ENCODE measurements around the gene FAM20A. TPM values are rescaled to one million over a fixed set of nuclear protein-coding genes. Genes with fewer than 3 reads are reported as not detected.

Gene FAM20A
- total RNA-seq, 1 donor = 63.3 TPM

GRCh38 chr17:68612923-68613292 is 11.7 kb upstream of the FAM20A start:
- H3K36me3 ChIP-seq (ENCODE audit: insufficient read depth, low read length) = no peaks in the 10 kb centered on the region
- H4K20me1 ChIP-seq (ENCODE audit: insufficient read depth, low read length) = no peaks in the 10 kb centered on the region
- H3K4me1 ChIP-seq (ENCODE audit: insufficient read depth, low read length) = no peaks in the 10 kb centered on the region
- no peaks in the 10 kb centered on the region for H3K27me3 ChIP-seq (ENCODE audit: insufficient read depth, low read length)
- peaks cover 11% of the 10 kb centered on the region for H3K9me3 ChIP-seq (ENCODE audit: low read depth, low read length)
- DNase-seq (ENCODE audit: insufficient read length, low spot score, missing footprints) = no peak
- H3K4me2 ChIP-seq (ENCODE audit: insufficient read depth, low read length) = no peak overlapping the region
- H3K79me2 ChIP-seq (ENCODE audit: insufficient read depth, low read length) = no peaks in the 10 kb centered on the region
- no peak overlapping the region for H3K27ac ChIP-seq (ENCODE audit: low read depth, low read length)
- TF ChIP-seq, protein P1, sequence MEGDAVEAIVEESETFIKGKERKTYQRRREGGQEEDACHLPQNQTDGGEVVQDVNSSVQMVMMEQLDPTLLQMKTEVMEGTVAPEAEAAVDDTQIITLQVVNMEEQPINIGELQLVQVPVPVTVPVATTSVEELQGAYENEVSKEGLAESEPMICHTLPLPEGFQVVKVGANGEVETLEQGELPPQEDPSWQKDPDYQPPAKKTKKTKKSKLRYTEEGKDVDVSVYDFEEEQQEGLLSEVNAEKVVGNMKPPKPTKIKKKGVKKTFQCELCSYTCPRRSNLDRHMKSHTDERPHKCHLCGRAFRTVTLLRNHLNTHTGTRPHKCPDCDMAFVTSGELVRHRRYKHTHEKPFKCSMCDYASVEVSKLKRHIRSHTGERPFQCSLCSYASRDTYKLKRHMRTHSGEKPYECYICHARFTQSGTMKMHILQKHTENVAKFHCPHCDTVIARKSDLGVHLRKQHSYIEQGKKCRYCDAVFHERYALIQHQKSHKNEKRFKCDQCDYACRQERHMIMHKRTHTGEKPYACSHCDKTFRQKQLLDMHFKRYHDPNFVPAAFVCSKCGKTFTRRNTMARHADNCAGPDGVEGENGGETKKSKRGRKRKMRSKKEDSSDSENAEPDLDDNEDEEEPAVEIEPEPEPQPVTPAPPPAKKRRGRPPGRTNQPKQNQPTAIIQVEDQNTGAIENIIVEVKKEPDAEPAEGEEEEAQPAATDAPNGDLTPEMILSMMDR (IDR thresholded peaks at IDR 0.05; ENCODE audit: extremely low read depth, low read depth, low read length) = no peak
- no peak overlapping the region for H3K4me3 ChIP-seq (ENCODE audit: insufficient read depth, low read length)
- peak overlapping the region; percentile 27 for H2AFZ ChIP-seq (ENCODE audit: low read length)

GRCh38 chr17:68612209-68612922 is 11.2 kb upstream of the FAM20A start:
- no peak overlapping the region for H3K27ac ChIP-seq (ENCODE audit: low read depth, low read length)
- H3K79me2 ChIP-seq (ENCODE audit: insufficient read depth, low read length) = no peaks in the 10 kb centered on the region
- no peaks in the 10 kb centered on the region for H3K27me3 ChIP-seq (ENCODE audit: insufficient read depth, low read length)
- no peaks in the 10 kb centered on the region for H3K36me3 ChIP-seq (ENCODE audit: insufficient read depth, low read length)
- no peaks in the 10 kb centered on the region for H3K4me1 ChIP-seq (ENCODE audit: insufficient read depth, low read length)
- H4K20me1 ChIP-seq (ENCODE audit: insufficient read depth, low read length) = no peaks in the 10 kb centered on the region
- DNase-seq (ENCODE audit: insufficient read length, low spot score, missing footprints) = no peak
- H2AFZ ChIP-seq (ENCODE audit: low read length) = peak overlapping the region; percentile 27
- H3K4me3 ChIP-seq (ENCODE audit: insufficient read depth, low read length) = no peak overlapping the region
- H3K4me2 ChIP-seq (ENCODE audit: insufficient read depth, low read length) = no peak overlapping the region
- H3K9me3 ChIP-seq (ENCODE audit: low read depth, low read length) = peaks cover 11% of the 10 kb centered on the region
- TF ChIP-seq, protein P1 (IDR thresholded peaks at IDR 0.05; ENCODE audit: extremely low read depth, low read depth, low read length) = no peak

DNA sequence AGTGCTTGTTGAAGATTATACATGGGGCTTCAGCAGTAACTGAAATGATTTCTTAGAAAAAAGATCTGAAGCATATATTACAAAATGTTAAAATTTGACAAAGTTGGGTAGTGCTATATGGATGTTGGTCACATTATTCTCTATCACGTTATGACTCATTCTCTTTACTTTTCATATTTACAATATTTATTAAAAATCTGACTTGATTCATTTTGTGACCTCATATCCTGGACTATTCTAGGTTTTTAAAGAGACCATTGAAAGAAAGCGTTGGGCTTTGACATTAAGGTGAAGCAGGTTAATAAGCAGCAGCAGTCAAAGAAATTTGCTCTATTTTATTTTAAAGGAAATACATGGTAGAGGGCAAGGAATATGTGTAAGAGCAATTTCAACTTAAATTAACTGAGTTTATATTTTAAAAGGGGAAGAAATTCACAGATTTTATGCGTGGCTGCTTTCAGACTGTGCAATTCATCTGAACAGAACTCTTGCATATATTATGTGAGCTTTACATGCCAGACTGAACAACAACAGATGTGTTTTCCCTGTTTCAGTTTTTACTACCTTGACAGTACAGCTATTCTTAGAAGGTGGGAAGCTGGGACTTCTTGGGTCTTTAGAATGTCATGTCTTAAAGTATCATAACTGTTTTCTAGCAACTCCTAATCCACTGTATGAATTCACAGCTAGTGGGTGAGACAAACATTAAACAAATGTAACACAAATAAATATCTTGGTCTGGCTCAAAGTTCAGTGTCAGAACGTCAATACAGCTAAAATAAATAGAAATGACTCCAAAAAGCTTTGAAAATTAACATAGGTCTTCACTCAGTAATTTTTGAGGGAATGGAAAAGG is 10.4 kb upstream of the FAM20A start:
- Histone ChIP-seq H3K4me1 (ENCODE audit: insufficient read depth, low read length) (no peaks in the 10 kb centered on the region), H2AFZ (ENCODE audit: low read length) (no peak overlapping the region), H3K79me2 (ENCODE audit: insufficient read depth, low read length) (no peaks in the 10 kb centered on the region), H3K4me3 (ENCODE audit: insufficient read depth, low read length) (no peak overlapping the region), H3K36me3 (ENCODE audit: insufficient read depth, low read length) (no peaks in the 10 kb centered on the region), H3K27ac (ENCODE audit: low read depth, low read length) (no peak overlapping the region), H4K20me1 (ENCODE audit: insufficient read depth, low read length) (no peaks in the 10 kb centered on the region), H3K9me3 (ENCODE audit: low read depth, low read length) (peaks cover 11% of the 10 kb centered on the region), H3K4me2 (ENCODE audit: insufficient read depth, low read length) (no peak overlapping the region), H3K27me3 (ENCODE audit: insufficient read depth, low read length) (no peaks in the 10 kb centered on the region)
- TF ChIP-seq, protein P1 (IDR thresholded peaks at IDR 0.05; ENCODE audit: extremely low read depth, low read depth, low read length) = no peak
- DNase-seq (ENCODE audit: insufficient read length, low spot score, missing footprints) = no peak

DNA sequence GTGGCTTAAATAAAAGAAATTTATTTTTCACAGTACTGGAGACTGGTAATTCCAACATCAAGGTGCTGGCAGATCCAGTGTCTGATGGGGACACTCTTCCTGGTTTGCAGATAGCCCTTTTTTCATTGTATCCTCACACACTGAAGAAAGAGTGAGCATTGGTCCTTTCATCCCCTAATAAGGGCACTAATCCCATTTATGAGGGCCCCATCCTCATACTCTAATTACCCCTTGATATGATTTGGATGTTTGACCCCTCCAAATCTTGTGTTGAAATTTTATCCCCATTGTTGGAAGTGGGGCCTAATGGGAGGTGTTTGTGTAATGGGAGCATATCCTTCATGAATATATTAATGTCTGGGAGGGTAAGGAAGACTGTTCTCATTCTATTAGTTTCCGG is 9.4 kb upstream of the FAM20A start:
- Histone ChIP-seq H3K4me1 (ENCODE audit: insufficient read depth, low read length) (no peaks in the 10 kb centered on the region), H3K36me3 (ENCODE audit: insufficient read depth, low read length) (no peaks in the 10 kb centered on the region), H3K79me2 (ENCODE audit: insufficient read depth, low read length) (no peaks in the 10 kb centered on the region), H4K20me1 (ENCODE audit: insufficient read depth, low read length) (no peaks in the 10 kb centered on the region), H3K27me3 (ENCODE audit: insufficient read depth, low read length) (no peaks in the 10 kb centered on the region), H3K4me3 (ENCODE audit: insufficient read depth, low read length) (no peak overlapping the region), H3K27ac (ENCODE audit: low read depth, low read length) (no peak overlapping the region), H2AFZ (ENCODE audit: low read length) (no peak overlapping the region), H3K4me2 (ENCODE audit: insufficient read depth, low read length) (no peak overlapping the region), H3K9me3 (ENCODE audit: low read depth, low read length) (peaks cover 11% of the 10 kb centered on the region)
- DNase-seq (ENCODE audit: insufficient read length, low spot score, missing footprints) = no peak
- TF ChIP-seq, protein P1 (IDR thresholded peaks at IDR 0.05; ENCODE audit: extremely low read depth, low read depth, low read length) = no peak
